T-cell (primary cell): ENCODE data around the gene ANKRD33B. TPM values are rescaled to one million over a fixed set of nuclear protein-coding genes. Genes with fewer than 3 reads are reported as not detected.

Experiments
- ATAC-seq, 4 experiments: fragments of 200-7000 bp in 3 of 4; fragments of 150-1000 bp in 1 of 4; cut with Tn5 transposase; replicated peaks in 1 of 4; 1 replicate in 3 of 4; 2 replicates in 1 of 4; pipeline ENCODE4 v1.10.0; 2021; ENCODE audit warnings: moderate library complexity in 3 of 4, mild to moderate bottlenecking in 2 of 4, moderate number of reproducible peaks in 1 of 4
- CTCF ChIA-PET, 2 donors: fragments of 300-600 bp; sonication (Branson Sonifier 250); formaldehyde crosslinking; loops; one replicate each; lab custom pipeline; 2022; ENCODE audit warnings: antibody characterized with exemption in 2 of 2; lab: Charles Lee
- POLR2A ChIA-PET, 2 donors: fragments of 300-600 bp; sonication (Branson Sonifier 250); formaldehyde crosslinking; loops; one replicate each; lab custom pipeline; 2022; ENCODE audit warnings: antibody characterized with exemption in 2 of 2; lab: Charles Lee
- DNase-seq, 35 experiments: peaks; one replicate each; pipeline versions ENCODE4 v3.0.0 to v3.0.0-alpha.2; 2013 to 2023
- H3K27ac ChIP-seq: one replicate; pipeline ENCODE4 v1.5.1; 2013; ENCODE audit warnings: low read length
- H3K27me3 ChIP-seq, 2 experiments: replicated peaks in 1 of 2; 1 replicate in 1 of 2; 2 replicates in 1 of 2; pipeline versions ENCODE4 v1.6.1 to v1.7.0; 2013; ENCODE audit warnings: low read length in 1 of 2, mixed read lengths in 1 of 2; ENCODE audit not compliant: control insufficient read depth in 2 of 2, insufficient read depth in 2 of 2; ENCODE audit errors: extremely low read depth in 1 of 2
- H3K36me3 ChIP-seq, 2 donors: 1 replicate in 1 of 2; 2 replicates in 1 of 2; pipeline versions ENCODE4 v1.6.1 to v1.7.0; 2013; ENCODE audit warnings: low read length in 1 of 2; ENCODE audit not compliant: control insufficient read depth in 2 of 2, insufficient read depth in 1 of 2; ENCODE audit errors: extremely low read depth in 1 of 2
- H3K4me1 ChIP-seq, 2 experiments: 1 replicate in 1 of 2; 2 replicates in 1 of 2; pipeline versions ENCODE4 v1.6.1 to v1.7.0; 2013; ENCODE audit warnings: low read length in 2 of 2, mixed read lengths in 1 of 2; ENCODE audit not compliant: insufficient read depth in 2 of 2, control insufficient read depth in 1 of 2; ENCODE audit errors: extremely low read depth in 1 of 2
- H3K4me3 ChIP-seq, 2 donors: 1 replicate in 1 of 2; 2 replicates in 1 of 2; pipeline versions ENCODE4 v1.5.1 to v1.7.0; 2013; ENCODE audit warnings: mild to moderate bottlenecking in 2 of 2, low read length in 1 of 2, moderate library complexity in 1 of 2; ENCODE audit not compliant: control insufficient read depth in 1 of 2; ENCODE audit errors: extremely low read depth in 1 of 2
- H3K9me3 ChIP-seq: 2 replicates; pipeline ENCODE4 v1.7.0; 2013
- H3K27ac Mint-ChIP-seq, 2 donors: one replicate each; pipeline ENCODE4 v1.8.0; 2020 to 2021; ENCODE audit warnings: mild to moderate bottlenecking in 2 of 2, mixed read lengths in 2 of 2
- H3K27me3 Mint-ChIP-seq, 2 donors: one replicate each; pipeline ENCODE4 v1.8.0; 2021 to 2022; ENCODE audit warnings: mixed read lengths in 2 of 2
- H3K36me3 Mint-ChIP-seq: one replicate; pipeline ENCODE4 v1.8.0; 2021; ENCODE audit warnings: mixed read lengths
- H3K4me1 Mint-ChIP-seq, 3 donors: one replicate each; pipeline ENCODE4 v1.8.0; 2020 to 2022; ENCODE audit warnings: mixed read lengths in 3 of 3, mild to moderate bottlenecking in 1 of 3
- H3K4me3 Mint-ChIP-seq, 3 donors: one replicate each; pipeline ENCODE4 v1.8.0; 2020 to 2022; ENCODE audit warnings: mild to moderate bottlenecking in 3 of 3, mixed read lengths in 3 of 3, moderate library complexity in 3 of 3
- H3K9me3 Mint-ChIP-seq, 3 donors: one replicate each; pipeline ENCODE4 v1.8.0; 2020 to 2022; ENCODE audit warnings: mixed read lengths in 3 of 3
- WGBS: methylation state at CpG from one replicate; pipeline ENCODE4 v1.1.5; 2013; ENCODE audit warnings: missing lambda C conversion rate; ENCODE audit not compliant: insufficient coverage; 5-methylcytosine and 5-hydroxymethylcytosine counted together
- total RNA-seq, 35 experiments: library from RNA in 6 of 35; stranded (reverse) in 6 of 35; fragments of 120-200 nt in 1 of 35; gene quantifications; one replicate each; pipeline versions ENCODE4 v1.2.1 to v1.2.4 and lab custom pipeline; 2013 to 2026

ANKRD33B gene
- total RNA-seq, 5 donors from 2014 or later (not counting 1 experiment from before 2014, with no cell fraction given), result 1.0 to 4.1 (median 2.4) TPM

DNA sequence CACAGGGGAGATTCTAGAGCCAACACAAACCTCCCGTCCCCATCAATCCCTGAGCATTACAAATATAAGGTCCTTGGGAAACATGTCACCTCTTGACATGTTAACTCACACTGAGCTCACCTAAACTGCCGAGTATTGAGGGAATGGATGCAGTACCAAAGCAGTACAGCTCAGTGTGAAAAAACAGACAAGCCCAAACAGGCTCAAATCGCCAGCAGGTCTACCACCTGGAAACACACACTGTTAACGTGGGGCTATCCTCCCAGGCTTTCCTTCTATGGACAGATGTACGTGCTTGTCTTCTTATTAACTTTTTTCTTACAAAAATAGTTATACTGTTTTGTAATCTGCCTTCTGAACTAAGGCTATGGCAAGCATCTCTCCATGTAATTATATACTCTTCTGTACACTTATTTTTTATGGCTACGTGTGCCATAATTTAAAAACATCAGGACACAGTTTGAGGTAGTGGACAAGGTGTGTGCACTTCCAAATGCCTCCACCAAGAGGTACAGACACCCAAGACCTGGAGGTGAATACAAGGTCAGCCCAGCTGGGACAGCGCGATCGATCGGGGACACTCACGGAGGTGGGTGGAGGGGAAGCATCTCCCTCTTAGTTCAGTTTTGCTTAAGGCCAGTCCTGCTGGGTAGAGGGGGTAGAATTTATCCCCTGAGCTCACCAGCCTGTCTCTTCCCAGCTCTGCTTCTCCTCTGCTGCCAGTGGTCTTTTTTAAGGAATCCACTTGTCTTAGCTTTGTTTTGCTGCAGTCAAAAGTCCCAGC is 120.6 kb downstream of the ANKRD33B start:
- H3K4me1 ChIP-seq, result peaks cover 0 to 10% of the 10 kb centered on the region in 2 experiments
- Mint-ChIP-seq H3K4me3 (no peak overlapping the region), H3K27me3 (no peaks in the 10 kb centered on the region), H3K9me3 (no peaks in the 10 kb centered on the region), H3K36me3 (peaks cover 56% of the 10 kb centered on the region), H3K4me1 (peaks cover 0 to 2% (median 0%) of the 10 kb centered on the region in 3 donors), H3K27ac (no peak overlapping the region)
- no peak for ATAC-seq
- ChIA-PET POLR2A (no interaction called here), CTCF (interaction anchor here in 1 of 2 donors (1.1 kb wide), 1 partner anchor 57 kb away, joined by 5 read pairs; no protein-coding TSS in a partner anchor)
- H3K27ac ChIP-seq, result no peak overlapping the region
- H3K27me3 ChIP-seq, result no peaks in the 10 kb centered on the region
- no peaks in the 10 kb centered on the region for H3K9me3 ChIP-seq
- DNase-seq, result no peak
- H3K4me3 ChIP-seq, result no peak overlapping the region
- peaks cover 13 to 31% of the 10 kb centered on the region in 2 donors for H3K36me3 ChIP-seq
- 98% methylated on average over 7 of the region's 11 CpGs for WGBS

DNA sequence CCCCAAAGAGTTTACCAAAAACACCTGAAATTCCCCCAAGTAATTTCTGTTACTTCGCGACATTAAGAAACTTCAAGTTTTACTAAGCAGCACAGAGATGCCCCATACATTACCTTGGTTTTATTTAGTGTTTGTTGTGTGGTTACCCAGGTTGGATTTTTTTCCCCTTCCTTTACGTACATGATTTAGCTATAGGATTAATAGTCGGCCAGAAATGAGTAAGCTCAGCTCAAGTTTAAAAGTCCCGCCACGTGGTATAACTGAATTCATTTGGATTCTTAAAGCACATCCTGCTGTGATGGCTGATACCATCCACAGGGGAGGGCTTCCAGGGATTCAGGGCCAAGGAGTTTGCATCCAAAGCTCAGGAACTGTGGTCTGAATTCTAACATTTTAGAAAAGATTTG is 121.2 kb downstream of the ANKRD33B start:
- Mint-ChIP-seq H3K36me3 (peaks cover 50% of the 10 kb centered on the region), H3K4me1 (peaks cover 0 to 2% (median 0%) of the 10 kb centered on the region in 3 donors), H3K27me3 (no peaks in the 10 kb centered on the region), H3K9me3 (no peaks in the 10 kb centered on the region), H3K27ac (no peak overlapping the region), H3K4me3 (no peak overlapping the region)
- ChIA-PET CTCF (interaction anchor here in 1 of 2 donors (1.1 kb wide), 1 partner anchor 58 kb away, joined by 5 read pairs; no protein-coding TSS in a partner anchor), POLR2A (no interaction called here)
- no peaks in the 10 kb centered on the region for H3K27me3 ChIP-seq
- no peak overlapping the region for H3K27ac ChIP-seq
- peaks cover 13 to 25% of the 10 kb centered on the region in 2 donors for H3K36me3 ChIP-seq
- no peaks in the 10 kb centered on the region for H3K9me3 ChIP-seq
- peaks cover 0 to 10% of the 10 kb centered on the region in 2 experiments for H3K4me1 ChIP-seq
- DNase-seq (no peak), ATAC-seq (no peak)
- 51% methylated on average over 3 of the region's 6 CpGs for whole genome bisulfite sequencing
- no peak overlapping the region for H3K4me3 ChIP-seq

DNA sequence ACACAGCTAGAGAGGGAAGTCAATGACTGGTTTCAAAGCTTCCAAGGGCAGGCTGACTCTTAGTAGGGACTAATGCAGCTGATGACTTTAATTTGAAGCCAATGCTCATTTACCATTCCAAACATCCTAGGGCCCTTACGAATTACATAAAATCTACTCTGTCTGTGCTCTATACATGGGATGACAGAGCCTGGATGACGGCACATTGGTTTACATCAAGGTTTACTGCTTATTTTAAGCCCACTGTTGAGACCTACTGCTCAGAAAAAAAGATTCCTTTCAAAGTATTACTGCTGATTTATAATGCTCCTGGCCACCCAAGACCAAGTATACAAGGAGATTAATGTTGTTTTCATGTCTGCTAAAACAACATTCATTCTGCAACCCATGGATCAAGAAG is 123.0 kb downstream of the ANKRD33B start:
- H3K36me3 Mint-ChIP-seq, result peaks cover 43% of the 10 kb centered on the region
- no peak for ATAC-seq
- no peaks in the 10 kb centered on the region for H3K27me3 Mint-ChIP-seq
- 100% methylated on average over 1 of the region's 2 CpGs for WGBS
- no peaks in the 10 kb centered on the region for H3K9me3 Mint-ChIP-seq
- Histone ChIP-seq H3K4me1 (peaks cover 0 to 6% of the 10 kb centered on the region in 2 experiments), H3K27ac (no peak overlapping the region), H3K4me3 (no peak overlapping the region), H3K27me3 (no peaks in the 10 kb centered on the region), H3K9me3 (no peaks in the 10 kb centered on the region), H3K36me3 (peaks cover 3 to 15% of the 10 kb centered on the region in 2 donors)
- ChIA-PET CTCF (no interaction called here), POLR2A (no interaction called here)
- no peak overlapping the region for H3K4me3 Mint-ChIP-seq
- no peak overlapping the region for H3K27ac Mint-ChIP-seq
- no peak for DNase-seq
- peaks cover 0 to 2% (median 0%) of the 10 kb centered on the region in 3 donors for H3K4me1 Mint-ChIP-seq

DNA sequence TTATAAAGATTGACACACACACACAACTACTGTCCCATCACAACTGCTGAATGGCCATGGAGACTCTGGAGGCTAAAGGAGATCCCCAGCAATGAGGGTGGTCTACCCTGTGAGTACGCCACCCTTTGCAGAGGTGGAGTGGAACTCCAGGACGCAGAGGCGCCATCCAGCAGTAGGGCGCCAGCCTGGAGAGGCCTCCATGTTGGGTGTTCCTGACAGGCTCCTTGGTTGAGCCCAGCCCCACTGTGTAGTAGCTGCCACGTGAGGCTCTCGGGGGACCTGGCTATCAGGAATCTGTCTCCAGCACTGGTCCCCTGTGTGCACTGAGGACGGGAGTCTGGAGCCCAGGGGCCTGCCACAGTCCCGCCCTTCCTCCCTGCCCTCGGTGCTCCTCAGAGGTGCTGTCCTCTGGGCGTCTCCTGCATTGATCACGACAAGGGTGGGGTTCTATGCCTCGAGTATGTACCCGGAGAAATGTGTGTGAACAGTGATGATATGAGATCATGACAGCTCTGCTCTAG is 124.8 kb downstream of the ANKRD33B start:
- no peak for ATAC-seq
- POLR2A ChIA-PET, result no interaction called here
- peaks cover 0 to under 1% of the 10 kb centered on the region in 2 donors for H3K36me3 ChIP-seq
- no peaks in the 10 kb centered on the region for H3K4me1 ChIP-seq
- WGBS, result 96% methylated on average over 7 of the region's 13 CpGs
- Mint-ChIP-seq H3K9me3 (no peaks in the 10 kb centered on the region), H3K4me1 (peaks cover 0 to 2% (median 0%) of the 10 kb centered on the region in 3 donors), H3K27me3 (no peaks in the 10 kb centered on the region), H3K36me3 (peaks cover 36% of the 10 kb centered on the region), H3K4me3 (no peak overlapping the region), H3K27ac (no peak overlapping the region)
- H3K9me3 ChIP-seq, result no peaks in the 10 kb centered on the region
- H3K27ac ChIP-seq, result no peak overlapping the region
- CTCF ChIA-PET, result no interaction called here
- DNase-seq, result no peak
- H3K4me3 ChIP-seq, result no peak overlapping the region
- H3K27me3 ChIP-seq, result no peaks in the 10 kb centered on the region

DNA sequence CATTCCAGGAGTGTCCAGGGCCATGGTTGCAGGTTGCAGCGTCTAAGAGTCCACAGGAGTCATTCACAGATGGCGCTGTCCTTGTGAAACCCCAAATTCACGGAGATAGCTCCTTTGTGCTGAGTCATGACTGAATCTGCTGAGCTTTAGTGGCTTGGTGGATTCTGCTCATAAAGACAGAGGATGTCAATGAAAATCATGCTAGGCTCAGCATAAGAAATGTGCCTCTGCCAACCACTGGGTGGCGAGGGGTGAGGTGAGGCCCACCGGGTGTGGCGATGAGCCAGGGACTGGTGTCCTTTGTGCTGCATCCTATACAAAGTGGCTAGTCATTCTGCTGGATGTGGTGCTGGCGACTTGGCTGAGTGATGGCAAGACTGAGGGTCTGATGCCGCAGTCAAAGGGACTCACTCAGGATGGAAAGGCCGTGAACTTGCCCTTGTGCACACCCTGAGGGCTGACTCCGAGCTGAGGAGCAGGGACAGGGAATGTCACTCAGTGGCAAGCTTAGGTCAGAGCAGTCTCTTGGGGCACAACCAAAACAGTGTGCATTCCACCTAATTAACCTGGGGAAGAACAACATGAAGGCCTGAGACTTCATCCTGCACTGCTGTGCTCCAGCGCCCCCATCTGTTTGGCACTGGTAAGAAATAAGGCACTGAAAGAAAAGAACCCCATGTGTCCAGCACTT is 125.7 kb downstream of the ANKRD33B start:
- H3K27ac Mint-ChIP-seq, result no peak overlapping the region
- WGBS, result 96% methylated on average over 7 of the region's 11 CpGs
- H3K4me3 Mint-ChIP-seq, result no peak overlapping the region
- peaks cover 0 to 2% (median 0%) of the 10 kb centered on the region in 3 donors for H3K4me1 Mint-ChIP-seq
- no peaks in the 10 kb centered on the region for H3K27me3 Mint-ChIP-seq
- no peak for ATAC-seq
- no peaks in the 10 kb centered on the region for H3K4me1 ChIP-seq
- no peak overlapping the region for H3K4me3 ChIP-seq
- H3K9me3 Mint-ChIP-seq, result no peaks in the 10 kb centered on the region
- H3K36me3 ChIP-seq, result no peaks in the 10 kb centered on the region
- no peaks in the 10 kb centered on the region for H3K27me3 ChIP-seq
- no peak for DNase-seq
- ChIA-PET CTCF (no interaction called here), POLR2A (no interaction called here)
- H3K9me3 ChIP-seq, result no peaks in the 10 kb centered on the region
- H3K27ac ChIP-seq, result no peak overlapping the region
- H3K36me3 Mint-ChIP-seq, result peaks cover 36% of the 10 kb centered on the region
